HG03354 (cell line): ENCODE measurements around the gene CUTA.

Experiments used
- ATAC-seq: cut with Tn5 transposase; IDR thresholded peaks from one replicate; pipeline ENCODE4 v1.9.1; 2021; ENCODE audit warnings: mild to moderate bottlenecking; ENCODE audit not compliant: unreplicated experiment, poor library complexity, severe bottlenecking

The CUTA gene

DNA sequence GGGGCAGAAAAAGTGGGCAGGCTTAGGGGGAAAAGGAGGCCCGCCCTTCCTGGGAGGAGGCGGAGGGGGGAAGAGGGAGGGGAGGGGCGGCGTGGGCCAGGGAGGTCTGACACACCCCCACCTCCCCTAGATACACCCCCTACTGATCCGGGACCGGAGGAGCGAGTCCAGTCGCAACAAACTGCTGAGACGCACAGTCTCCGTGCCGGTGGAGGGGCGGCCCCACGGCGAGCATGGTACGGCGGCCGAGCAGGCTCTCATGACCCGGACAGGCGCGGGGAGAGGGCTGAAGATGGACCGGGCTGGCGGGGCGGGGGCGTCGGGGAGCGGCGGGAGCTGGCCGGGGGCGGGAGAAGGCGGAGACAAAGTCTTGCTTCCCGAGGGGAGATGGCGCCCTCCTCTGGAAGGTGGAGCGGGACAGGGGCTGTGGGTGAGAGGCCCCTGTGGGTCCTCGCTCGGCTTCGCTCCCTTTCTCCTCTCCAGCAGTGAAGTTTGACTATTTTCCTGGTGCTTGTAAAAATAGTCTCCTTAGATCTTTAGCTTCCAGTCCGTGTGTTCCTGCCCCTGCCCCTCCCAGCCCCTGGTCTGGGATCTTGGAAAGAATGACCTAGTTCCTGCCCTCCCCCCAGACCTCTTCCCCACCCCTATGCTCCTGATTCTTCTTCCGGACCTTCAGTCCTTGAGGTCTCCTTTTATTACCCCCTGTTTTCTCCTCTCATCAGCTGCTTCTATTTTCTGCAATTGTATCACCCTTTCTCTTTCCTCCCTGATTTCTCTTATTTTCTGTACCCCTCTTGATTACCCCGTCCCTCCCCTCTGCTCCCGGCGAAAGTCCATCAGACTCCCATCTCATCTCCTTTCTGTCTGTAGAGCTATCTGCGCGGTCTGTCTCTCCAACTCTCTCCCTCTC lies 8.0 kb upstream of the CUTA start:
- ATAC-seq = no peak

GRCh38 chr6:33424855-33425667 lies 7.2 kb upstream of the CUTA start:
- no peak for ATAC-seq

DNA sequence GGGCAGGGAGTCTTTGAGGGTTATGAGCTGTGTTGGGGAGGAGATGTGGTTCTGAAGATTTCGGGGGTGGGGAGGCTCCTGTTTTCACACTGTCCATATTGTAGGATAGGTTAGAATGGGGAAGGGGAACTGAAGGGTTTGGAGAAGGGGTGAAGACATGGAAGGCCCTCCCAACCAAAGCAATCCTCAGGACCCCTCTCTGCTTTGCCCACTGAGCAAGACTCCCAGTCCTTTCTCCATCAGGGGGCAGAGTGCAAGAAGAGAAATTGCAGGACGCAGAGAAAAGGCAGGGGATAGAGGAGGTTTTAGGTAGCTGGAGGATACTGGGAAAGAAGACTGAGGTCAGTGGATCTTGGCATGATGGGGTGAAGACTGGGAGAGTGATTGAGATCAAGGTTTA lies 5.9 kb upstream of the CUTA start:
- no peak for ATAC-seq

GRCh38 chr6:33421344-33421643 lies 3.4 kb upstream of the CUTA start:
- no peak for ATAC-seq

DNA sequence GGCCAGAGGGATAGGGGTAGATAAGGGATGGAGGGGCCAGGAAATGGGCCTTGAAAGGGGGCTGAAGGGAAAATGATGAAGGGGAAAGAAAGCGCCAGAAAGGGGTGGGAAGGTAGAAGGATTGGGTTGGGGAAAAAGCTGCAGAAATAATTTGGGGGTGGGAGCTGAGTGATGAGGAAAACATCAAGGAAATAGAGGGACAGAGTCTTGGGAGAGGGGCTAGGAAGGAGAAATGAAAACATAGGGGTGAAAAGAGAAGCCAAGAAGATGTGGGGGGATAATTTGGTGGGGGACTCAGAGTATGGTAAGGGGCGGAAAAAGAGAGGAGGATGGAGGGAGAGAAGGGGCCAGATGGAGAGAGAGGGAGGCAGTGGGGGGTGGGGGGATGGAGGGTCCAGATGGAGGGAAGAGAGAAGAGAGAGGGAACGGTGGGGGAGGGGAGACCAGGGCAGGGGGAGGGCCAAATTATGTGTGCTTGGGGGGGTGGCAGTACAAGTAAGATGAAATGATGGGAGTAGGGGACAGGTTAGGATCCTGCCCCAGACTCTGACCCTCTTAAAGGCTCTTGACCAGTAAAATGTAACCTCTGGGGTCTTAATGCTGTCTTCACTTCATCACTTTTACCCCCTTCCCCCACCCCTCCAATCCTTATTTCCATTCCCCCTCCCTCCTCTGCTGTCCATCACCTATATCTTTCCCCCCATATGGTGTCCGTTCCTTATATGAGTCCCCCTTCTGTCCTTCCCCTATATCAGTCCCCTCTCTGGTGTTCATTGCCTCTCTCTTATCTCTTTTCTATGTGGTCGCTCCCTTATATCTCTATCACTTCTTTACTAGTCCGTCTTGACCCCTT lies 2.8 kb upstream of the CUTA start:
- ATAC-seq = no peak

GRCh38 chr6:33419580-33420490 lies 1.9 kb upstream of the CUTA start, which contains the start of gene SYNGAP1:
Gene SYNGAP1 (plus strand): TSS chr6:33420065. CDS start chr6:33420265, 200 bp downstream.
- no peak for ATAC-seq

GRCh38 chr6:33418690-33419291 lies 884 bp upstream of the CUTA start:
- no peak for ATAC-seq

DNA sequence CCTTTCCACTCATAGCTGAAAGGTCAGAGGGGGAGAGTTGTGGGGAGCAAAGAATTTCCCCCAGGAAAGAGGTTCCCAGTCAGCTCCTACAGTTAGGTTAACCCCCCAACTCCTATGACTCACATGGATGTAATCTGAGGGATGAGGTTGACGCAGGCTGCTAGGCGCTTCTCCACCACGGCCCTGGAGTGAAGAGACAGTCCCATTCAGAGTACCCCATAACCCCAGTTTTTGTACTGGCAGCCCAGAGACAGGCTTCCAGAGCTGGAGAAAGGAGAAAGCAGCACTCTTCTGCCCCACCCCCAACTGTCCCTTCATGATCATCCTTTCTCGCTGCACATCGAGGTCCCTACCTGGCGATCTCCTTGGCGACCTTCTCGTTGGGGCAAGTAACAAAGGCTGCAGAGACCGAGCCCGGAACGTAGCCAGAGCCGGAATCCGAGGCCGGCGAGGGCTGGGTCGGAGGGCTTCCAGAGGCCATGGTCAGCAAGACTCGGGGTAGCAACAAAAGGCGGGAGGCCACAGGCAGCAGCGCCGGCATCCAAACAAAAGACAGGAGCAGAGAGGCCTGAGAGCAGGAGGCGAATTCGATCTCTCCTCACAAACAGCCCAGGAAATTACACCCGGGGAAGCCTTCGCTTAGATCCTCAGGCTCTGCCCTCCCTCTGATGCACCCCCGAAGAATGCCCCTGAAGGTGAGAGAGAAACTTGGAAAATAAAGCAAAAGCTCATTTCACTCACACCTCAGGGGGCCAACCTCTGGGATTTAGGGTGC lies 592 bp downstream of the CUTA start:
- no peak for ATAC-seq

DNA sequence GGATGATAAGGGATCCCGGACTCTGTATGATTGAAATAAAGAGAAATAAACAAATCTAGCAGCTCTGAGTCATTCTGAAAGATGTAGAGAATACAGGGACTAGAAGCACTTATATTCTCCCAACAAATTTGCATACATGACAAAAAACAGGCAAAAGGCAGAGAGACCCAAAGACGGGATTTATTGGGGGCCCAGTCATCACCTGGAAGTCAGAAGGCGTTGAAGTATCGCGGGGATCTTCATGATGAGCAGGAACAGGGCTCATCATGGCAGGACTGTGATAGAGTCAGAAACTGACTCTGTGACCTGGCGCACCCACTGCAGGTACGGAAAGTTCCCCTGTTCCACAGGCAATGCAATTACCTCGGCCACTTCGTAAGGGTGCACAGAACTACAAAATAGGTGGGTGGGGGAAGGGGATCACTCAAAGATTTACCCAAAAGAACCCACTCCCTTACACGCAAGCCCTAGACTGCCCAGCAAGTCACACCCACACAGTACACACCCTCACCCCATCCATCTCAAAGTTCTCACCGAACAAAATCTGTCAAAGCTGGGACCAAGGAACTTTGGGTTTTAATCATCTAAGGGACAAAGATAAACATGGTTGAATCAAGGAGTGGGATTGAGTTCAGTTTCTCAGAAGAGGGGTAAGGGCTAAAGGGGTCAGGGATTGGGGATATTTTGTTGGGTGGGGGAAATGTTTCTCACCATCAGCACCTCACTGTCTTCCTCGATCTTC lies 1.4 kb downstream of the CUTA start:
- no peak for ATAC-seq

- ATAC-seq = no peak
Observed at GRCh38 chr6:33415831-33416230, 2.1 kb downstream of the CUTA start.

GRCh38 chr6:33414592-33415271 lies 3.2 kb downstream of the CUTA start:
- ATAC-seq = no peak

- no peak for ATAC-seq
Observed at GRCh38 chr6:33413241-33414120, 4.4 kb downstream of the CUTA start.

- no peak for ATAC-seq
Observed at GRCh38 chr6:33412140-33413009, 5.5 kb downstream of the CUTA start.

- no peak for ATAC-seq
Observed at GRCh38 chr6:33411632-33412005, 6.3 kb downstream of the CUTA start.
